Putamen (tissue), 1 donor: ENCODE results near the gene CYTL1.
"Not testable (repeated sequence)": the region's sequence is repeated elsewhere in the genome, so short reads cannot be mapped to it uniquely, and the experiment has no call there.

ENCODE experiments used
- DNase-seq: peaks from one replicate; pipeline ENCODE4 v3.0.0-alpha.2; 2016; ENCODE audit warnings: low spot score

Gene CYTL1

GRCh38 chr4:5033281-5033841 lies 14.1 kb upstream of the CYTL1 start:
- DNase-seq = peak; percentile 8

GRCh38 chr4:5032813-5033212 lies 13.6 kb upstream of the CYTL1 start:
- DNase-seq = no peak

- DNase-seq = no peak
Observed at GRCh38 chr4:5030927-5031326, 11.7 kb upstream of the CYTL1 start.

- DNase-seq = no peak
Observed at GRCh38 chr4:5030221-5030620, 11.0 kb upstream of the CYTL1 start.

GRCh38 chr4:5029447-5029846 lies 10.2 kb upstream of the CYTL1 start:
- DNase-seq = no peak

GRCh38 chr4:5028480-5028879 lies 9.2 kb upstream of the CYTL1 start:
- no peak for DNase-seq

- no peak for DNase-seq
Observed at GRCh38 chr4:5027346-5027745, 8.1 kb upstream of the CYTL1 start.

- no peak for DNase-seq
Observed at GRCh38 chr4:5026371-5026770, 7.1 kb upstream of the CYTL1 start.

- DNase-seq = no peak
Observed at GRCh38 chr4:5024673-5025072, 5.4 kb upstream of the CYTL1 start.

GRCh38 chr4:5021546-5021945 lies 2.3 kb upstream of the CYTL1 start:
- no peak for DNase-seq

GRCh38 chr4:5020341-5020740 lies 1.1 kb upstream of the CYTL1 start:
- DNase-seq = no peak

- DNase-seq = no peak
Observed at GRCh38 chr4:5019796-5020195, 538 bp upstream of the CYTL1 start.

- no peak for DNase-seq
Observed at GRCh38 chr4:5018603-5019002, 655 bp downstream of the CYTL1 start.

- DNase-seq = no peak
Observed at GRCh38 chr4:5018096-5018495, 1.2 kb downstream of the CYTL1 start.

GRCh38 chr4:5014007-5014682 lies 5.1 kb downstream of the CYTL1 start:
- no peak for DNase-seq

GRCh38 chr4:5012958-5013357 lies 6.3 kb downstream of the CYTL1 start:
- DNase-seq = no peak

- no peak for DNase-seq
Observed at GRCh38 chr4:5012244-5012898, 6.9 kb downstream of the CYTL1 start.

GRCh38 chr4:5010984-5011383 lies 8.3 kb downstream of the CYTL1 start:
- DNase-seq = no peak

GRCh38 chr4:5009796-5010195 lies 9.5 kb downstream of the CYTL1 start:
- DNase-seq = no peak

GRCh38 chr4:5006932-5007331 lies 12.3 kb downstream of the CYTL1 start:
- DNase-seq = not testable (repeated sequence)

GRCh38 chr4:5004496-5004895 lies 14.8 kb downstream of the CYTL1 start:
- no peak for DNase-seq

GRCh38 chr4:5003918-5004317 lies 15.3 kb downstream of the CYTL1 start:
- DNase-seq = no peak

- DNase-seq = no peak
Observed at GRCh38 chr4:5003372-5003857, 15.8 kb downstream of the CYTL1 start.
